Right atrium auricular region (tissue), 2 donors: Measurements from ENCODE around the gene CYP2D6. TPM values are rescaled to one million over a fixed set of nuclear protein-coding genes. Genes with fewer than 3 reads are reported as not detected.
"Not testable (repeated sequence)": the region's sequence is repeated elsewhere in the genome, so short reads cannot be mapped to it uniquely, and the experiment has no call there.

ENCODE experiments used
- DNase-seq: peaks from one replicate; pipeline ENCODE4 v3.0.0-alpha.2; 2019; ENCODE audit warnings: low spot score
- H3K27ac ChIP-seq, 2 donors: fragments of 200-600 bp; sonication (generic); 1 replicate in 1 of 2; 2 replicates in 1 of 2; pipeline ENCODE4 v1.5.1; 2016 to 2019
- H3K27me3 ChIP-seq, 2 donors: fragments of 200-600 bp; sonication (generic); one replicate each; pipeline versions ENCODE4 v1.5.1 to v1.6.0; 2017 to 2019
- H3K36me3 ChIP-seq: fragments of 200-600 bp; sonication (generic); one replicate; pipeline ENCODE4 v1.5.1; 2016
- H3K4me1 ChIP-seq, 2 donors: fragments of 200-600 bp; sonication (generic); one replicate each; pipeline versions ENCODE4 v1.5.1 to v1.6.0; 2017 to 2019
- H3K4me3 ChIP-seq, 2 donors: fragments of 200-600 bp; sonication (generic); 1 replicate in 1 of 2; 2 replicates in 1 of 2; pipeline ENCODE4 v1.5.1; 2017 to 2019; ENCODE audit warnings: mild to moderate bottlenecking in 1 of 2, moderate library complexity in 1 of 2
- H3K9me3 ChIP-seq, 2 donors: fragments of 200-600 bp; sonication (generic); one replicate each; pipeline ENCODE4 v1.5.1; 2019
- CTCF ChIP-seq, 2 donors: fragments of 200-600 bp; sonication (generic); IDR thresholded peaks; one replicate each; pipeline ENCODE4 v1.5.1; 2019; ENCODE audit warnings: antibody characterized with exemption in 2 of 2
- total RNA-seq, 2 donors: library from RNA; depleted of rRNA; stranded (reverse); fragments of >200 nt; gene quantifications; one replicate each; pipeline ENCODE4 v1.1.0, GENCODE V29; 2016

The CYP2D6 gene
- total RNA-seq, 2 donors from 2014 or later = not detected

- H3K36me3 ChIP-seq = no peaks in the 10 kb centered on the region
- H3K9me3 ChIP-seq = peaks cover 0 to 13% of the 10 kb centered on the region in 2 donors
- H3K27ac ChIP-seq = no peak overlapping the region
- no peaks in the 10 kb centered on the region for H3K27me3 ChIP-seq
- no peaks in the 10 kb centered on the region for H3K4me1 ChIP-seq
- H3K4me3 ChIP-seq = no peak overlapping the region
- no peak for DNase-seq
- no peak for TF ChIP-seq CTCF (IDR thresholded peaks at IDR 0.05)
These were observed 18.8 kb downstream of the CYP2D6 start for GRCh38 chr22:42111798-42112197.

- Histone ChIP-seq H3K9me3 (peaks cover 7 to 14% of the 10 kb centered on the region in 2 donors), H3K27me3 (no peaks in the 10 kb centered on the region), H3K27ac (no peak overlapping the region), H3K36me3 (peaks cover 5% of the 10 kb centered on the region), H3K4me1 (no peaks in the 10 kb centered on the region), H3K4me3 (no peak overlapping the region)
- TF ChIP-seq CTCF (IDR thresholded peaks at IDR 0.05) = no peak
- DNase-seq = no peak
These were observed 21.8 kb downstream of the CYP2D6 start for GRCh38 chr22:42108848-42109247.

- peaks cover 7 to 45% of the 10 kb centered on the region in 2 donors for H3K9me3 ChIP-seq
- not testable (repeated sequence) for DNase-seq
These were observed 26.2 kb downstream of the CYP2D6 start for GRCh38 chr22:42104332-42104860.

GRCh38 chr22:42101199-42101598 lies 29.4 kb downstream of the CYP2D6 start:
- Histone ChIP-seq H3K36me3 (peaks cover 5% of the 10 kb centered on the region), H3K27ac (no peak overlapping the region), H3K4me3 (no peak overlapping the region), H3K27me3 (no peaks in the 10 kb centered on the region), H3K4me1 (no peaks in the 10 kb centered on the region), H3K9me3 (peaks cover 7 to 49% of the 10 kb centered on the region in 2 donors)
- no peak for DNase-seq
- no peak for TF ChIP-seq CTCF (IDR thresholded peaks at IDR 0.05)

More at GRCh38 chr22:42104332-42104860, 26.2 kb downstream of the CYP2D6 start:
- H3K27me3 ChIP-seq, H3K27ac ChIP-seq, H3K4me1 ChIP-seq, H3K4me3 ChIP-seq, H3K36me3 ChIP-seq: not testable (repeated sequence)

GRCh38 chr22:42091455-42091782 lies 39.2 kb downstream of the CYP2D6 start:
- H3K4me3 ChIP-seq = peak overlapping the region; percentile 56 to 92
- H3K9me3 ChIP-seq = no peaks in the 10 kb centered on the region
- H3K36me3 ChIP-seq = peaks cover 12% of the 10 kb centered on the region
- no peak for DNase-seq
- H3K4me1 ChIP-seq = peaks cover 0 to 31% of the 10 kb centered on the region in 2 donors
- peak overlapping the region; percentile 92 to 97 for H3K27ac ChIP-seq
- no peak for TF ChIP-seq CTCF (IDR thresholded peaks at IDR 0.05)
- no peaks in the 10 kb centered on the region for H3K27me3 ChIP-seq

- H3K36me3 ChIP-seq = peaks cover 18% of the 10 kb centered on the region
- no peaks in the 10 kb centered on the region for H3K9me3 ChIP-seq
- peak within 1 kb of the TSS; percentile 92 to 97 for H3K27ac ChIP-seq
- H3K27me3 ChIP-seq = no peaks in the 10 kb centered on the region
- H3K4me1 ChIP-seq = peaks cover 0 to 37% of the 10 kb centered on the region in 2 donors
- peak; percentile 100 for DNase-seq
- TF ChIP-seq CTCF (IDR thresholded peaks at IDR 0.05) = peak; percentile 84 to 95
- peak within 1 kb of the TSS; percentile 59 to 92 for H3K4me3 ChIP-seq
These were observed 39.8 kb downstream of the CYP2D6 start, which contains the start of gene NDUFA6 for GRCh38 chr22:42090596-42091454. Gene NDUFA6 (minus strand): TSS chr22:42090772. CDS start chr22:42090744, 28 bp downstream.
